ENCODE results near the gene LENEP. TPM values are rescaled to one million over a fixed set of nuclear protein-coding genes. Genes with fewer than 3 reads are reported as not detected.

The LENEP gene
- total RNA-seq, 1 donor from 2014 or later: 0.82 TPM

DNA sequence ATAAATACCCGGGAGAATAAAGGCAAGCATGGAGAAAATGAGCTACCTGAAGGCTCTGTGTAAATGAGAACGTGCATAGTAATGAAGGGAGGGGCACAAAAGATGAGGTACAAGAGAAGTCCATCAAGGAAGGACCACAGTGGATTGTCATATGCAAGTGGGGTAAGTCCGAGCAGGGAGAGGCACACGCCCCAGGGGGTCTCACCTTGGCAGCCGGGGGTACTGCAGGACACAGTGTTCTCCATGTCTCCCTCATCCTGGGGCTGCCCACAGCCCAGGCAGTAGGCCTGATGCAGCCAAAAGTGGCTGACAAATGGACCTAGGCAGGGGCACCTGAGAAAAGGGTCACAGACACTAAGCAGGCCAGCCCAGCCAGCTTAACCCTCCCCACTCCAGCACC is 30.2 kb downstream of the LENEP start:
- no peaks in the 10 kb centered on the region for H3K9me3 Mint-ChIP-seq (ENCODE audit: unreplicated experiment)
- peaks cover 25% of the 10 kb centered on the region for H3K4me1 Mint-ChIP-seq (ENCODE audit: unreplicated experiment)
- no peak overlapping the region for H3K4me3 Mint-ChIP-seq (ENCODE audit: unreplicated experiment)
- DNase-seq (ENCODE audit: low spot score): no peak
- H3K27ac Mint-ChIP-seq (ENCODE audit: unreplicated experiment): no peak overlapping the region
- peaks cover 9% of the 10 kb centered on the region for H3K36me3 Mint-ChIP-seq (ENCODE audit: low read depth, unreplicated experiment)
- peaks cover 12% of the 10 kb centered on the region for H3K27me3 Mint-ChIP-seq (ENCODE audit: unreplicated experiment)
- no peak for TF ChIP-seq CTCF (IDR thresholded peaks at IDR 0.05; ENCODE audit: unreplicated experiment)

DNA sequence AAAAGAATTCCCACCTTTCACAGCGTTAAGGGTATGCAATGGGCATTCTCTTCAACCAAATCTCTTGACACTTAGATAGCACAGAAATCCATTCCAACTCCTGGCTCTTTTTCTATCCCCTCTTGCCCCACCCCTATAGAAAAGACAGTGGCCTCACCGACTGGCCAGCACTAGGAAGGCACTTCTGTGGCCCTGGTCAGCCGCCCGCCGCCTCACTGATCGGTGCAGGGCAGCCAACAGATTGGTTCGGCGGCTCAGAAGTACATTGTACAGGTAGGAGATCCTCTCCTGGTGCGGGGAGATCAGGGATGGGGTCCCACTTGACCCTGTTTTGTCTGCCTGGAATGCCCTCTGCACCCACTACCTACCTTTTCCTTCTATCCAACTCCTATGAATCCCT is 30.9 kb downstream of the LENEP start:
- H3K36me3 Mint-ChIP-seq (ENCODE audit: low read depth, unreplicated experiment): peaks cover 12% of the 10 kb centered on the region

DNA sequence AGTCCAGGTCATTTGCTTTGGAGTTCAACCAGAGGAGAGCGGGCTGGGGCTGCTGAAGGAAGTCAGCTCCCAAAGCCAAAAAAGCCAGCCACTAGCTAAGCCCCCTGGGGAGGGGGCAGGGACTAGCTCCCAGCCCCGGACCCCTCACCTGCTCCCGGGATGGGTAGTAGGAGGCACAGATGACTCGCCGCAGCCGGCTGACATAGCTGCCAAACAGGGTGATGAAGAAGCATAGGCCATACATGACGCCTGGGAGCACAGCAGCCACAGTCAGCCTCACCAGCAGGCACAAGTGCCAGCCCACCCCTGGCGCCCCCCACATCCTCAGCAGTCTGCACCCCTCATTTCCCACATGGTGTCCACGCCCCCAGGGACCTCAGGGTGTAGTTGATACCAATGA is 32.8 kb downstream of the LENEP start:
- no peak for DNase-seq (ENCODE audit: low spot score)
- Mint-ChIP-seq H3K27ac (ENCODE audit: unreplicated experiment) (no peak overlapping the region), H3K4me3 (ENCODE audit: unreplicated experiment) (no peak overlapping the region), H3K4me1 (ENCODE audit: unreplicated experiment) (peaks cover 23% of the 10 kb centered on the region), H3K36me3 (ENCODE audit: low read depth, unreplicated experiment) (peaks cover 4% of the 10 kb centered on the region), H3K9me3 (ENCODE audit: unreplicated experiment) (no peaks in the 10 kb centered on the region), H3K27me3 (ENCODE audit: unreplicated experiment) (peaks cover 7% of the 10 kb centered on the region)
- TF ChIP-seq CTCF (IDR thresholded peaks at IDR 0.05; ENCODE audit: unreplicated experiment): no peak

More for the DNA sequence above, 30.9 kb downstream of the LENEP start:
- Mint-ChIP-seq H3K4me3 (ENCODE audit: unreplicated experiment) (no peak overlapping the region), H3K4me1 (ENCODE audit: unreplicated experiment) (peaks cover 28% of the 10 kb centered on the region), H3K27ac (ENCODE audit: unreplicated experiment) (peak overlapping the region; percentile 52), H3K27me3 (ENCODE audit: unreplicated experiment) (peaks cover 12% of the 10 kb centered on the region), H3K9me3 (ENCODE audit: unreplicated experiment) (no peaks in the 10 kb centered on the region)
- DNase-seq (ENCODE audit: low spot score): no peak
- TF ChIP-seq CTCF (IDR thresholded peaks at IDR 0.05; ENCODE audit: unreplicated experiment): no peak

DNA sequence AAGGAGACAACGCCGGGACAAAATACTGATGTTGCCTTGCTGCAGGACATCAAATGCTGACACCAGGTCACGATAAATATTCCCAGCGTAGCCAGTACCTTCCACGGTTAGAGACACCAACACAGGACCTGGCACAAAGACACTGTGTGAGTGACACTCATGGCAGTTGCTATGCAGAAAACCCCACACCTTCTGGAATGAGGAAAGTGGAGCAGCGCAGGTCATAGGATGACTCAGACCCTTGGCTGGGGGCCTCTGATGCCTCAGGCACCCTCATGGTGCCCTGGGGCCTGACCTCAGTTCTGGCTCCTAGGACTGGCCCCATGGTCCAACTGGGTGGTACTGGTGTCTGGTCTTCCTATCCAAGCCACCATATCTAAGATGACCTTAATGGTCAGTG is 33.2 kb downstream of the LENEP start:
- H3K36me3 Mint-ChIP-seq (ENCODE audit: low read depth, unreplicated experiment): peaks cover 4% of the 10 kb centered on the region
- H3K27ac Mint-ChIP-seq (ENCODE audit: unreplicated experiment): no peak overlapping the region
- no peak for TF ChIP-seq CTCF (IDR thresholded peaks at IDR 0.05; ENCODE audit: unreplicated experiment)
- no peaks in the 10 kb centered on the region for H3K9me3 Mint-ChIP-seq (ENCODE audit: unreplicated experiment)
- H3K4me3 Mint-ChIP-seq (ENCODE audit: unreplicated experiment): no peak overlapping the region
- H3K27me3 Mint-ChIP-seq (ENCODE audit: unreplicated experiment): peaks cover 7% of the 10 kb centered on the region
- peaks cover 23% of the 10 kb centered on the region for H3K4me1 Mint-ChIP-seq (ENCODE audit: unreplicated experiment)
- no peak for DNase-seq (ENCODE audit: low spot score)

GRCh38 chr1:155029513-155030242 is 36.3 kb downstream of the LENEP start:
- peaks cover 13% of the 10 kb centered on the region for H3K27me3 Mint-ChIP-seq (ENCODE audit: unreplicated experiment)
- no peak for TF ChIP-seq CTCF (IDR thresholded peaks at IDR 0.05; ENCODE audit: unreplicated experiment)
- H3K9me3 Mint-ChIP-seq (ENCODE audit: unreplicated experiment): no peaks in the 10 kb centered on the region
- H3K4me3 Mint-ChIP-seq (ENCODE audit: unreplicated experiment): no peak overlapping the region
- H3K27ac Mint-ChIP-seq (ENCODE audit: unreplicated experiment): no peak overlapping the region
- DNase-seq (ENCODE audit: low spot score): no peak
- peaks cover 14% of the 10 kb centered on the region for H3K4me1 Mint-ChIP-seq (ENCODE audit: unreplicated experiment)
- peaks cover 5% of the 10 kb centered on the region for H3K36me3 Mint-ChIP-seq (ENCODE audit: low read depth, unreplicated experiment)

Data from endothelial cell (in vitro differentiated cells).